ENCODE measurements around the gene STARD3.

The STARD3 gene

GRCh38 chr17:39669897-39670735 lies 33.2 kb downstream of the STARD3 start:
- no peak overlapping the region for H3K4me3 ChIP-seq (ENCODE audit: low read depth, low read length)

- H3K4me3 ChIP-seq (ENCODE audit: low read depth, low read length), result no peak overlapping the region
Observed at GRCh38 chr17:39670746-39671145, 33.8 kb downstream of the STARD3 start.

- no peak overlapping the region for H3K4me3 ChIP-seq (ENCODE audit: low read depth, low read length)
Observed at GRCh38 chr17:39671651-39672521, 34.9 kb downstream of the STARD3 start.

GRCh38 chr17:39672522-39673334 lies 35.8 kb downstream of the STARD3 start:
- H3K4me3 ChIP-seq (ENCODE audit: low read depth, low read length), result no peak overlapping the region

- H3K4me3 ChIP-seq (ENCODE audit: low read depth, low read length), result no peak overlapping the region
Observed at GRCh38 chr17:39673335-39674081, 36.6 kb downstream of the STARD3 start.

GRCh38 chr17:39674179-39674578 lies 37.2 kb downstream of the STARD3 start:
- H3K4me3 ChIP-seq (ENCODE audit: low read depth, low read length), result no peak overlapping the region

- H3K4me3 ChIP-seq (ENCODE audit: low read depth, low read length), result no peak overlapping the region
Observed at GRCh38 chr17:39674702-39675389, 37.9 kb downstream of the STARD3 start.

GRCh38 chr17:39675390-39676082 lies 38.6 kb downstream of the STARD3 start:
- H3K4me3 ChIP-seq (ENCODE audit: low read depth, low read length), result no peak overlapping the region

- no peak overlapping the region for H3K4me3 ChIP-seq (ENCODE audit: low read depth, low read length)
Observed at GRCh38 chr17:39676198-39676819, 39.4 kb downstream of the STARD3 start.

GRCh38 chr17:39677072-39677471 lies 40.1 kb downstream of the STARD3 start:
- no peak overlapping the region for H3K4me3 ChIP-seq (ENCODE audit: low read depth, low read length)

- no peak overlapping the region for H3K4me3 ChIP-seq (ENCODE audit: low read depth, low read length)
Observed at GRCh38 chr17:39677542-39678339, 40.8 kb downstream of the STARD3 start.

- H3K4me3 ChIP-seq (ENCODE audit: low read depth, low read length), result no peak overlapping the region
Observed at GRCh38 chr17:39678340-39679116, 41.6 kb downstream of the STARD3 start.

GRCh38 chr17:39679521-39680192 lies 42.7 kb downstream of the STARD3 start:
- H3K4me3 ChIP-seq (ENCODE audit: low read depth, low read length), result no peak overlapping the region

- H3K4me3 ChIP-seq (ENCODE audit: low read depth, low read length), result no peak overlapping the region
Observed at GRCh38 chr17:39683295-39683939, 46.5 kb downstream of the STARD3 start.

- no peak overlapping the region for H3K4me3 ChIP-seq (ENCODE audit: low read depth, low read length)
Observed at GRCh38 chr17:39684369-39685192, 47.6 kb downstream of the STARD3 start.
